H1 (cell line): ENCODE measurements around the gene SESN1. TPM values are rescaled to one million over a fixed set of nuclear protein-coding genes. Genes with fewer than 3 reads are reported as not detected.

Experiments used
- CTBP2 ChIP-seq: IDR thresholded peaks from 2 replicates; pipeline ENCODE4 v1.7.0; 2011; ENCODE audit warnings: borderline replicate concordance, mild to moderate bottlenecking, moderate library complexity, mixed read lengths, low read length; ENCODE audit not compliant: insufficient read depth, insufficient read length
- FOSL1 ChIP-seq: IDR thresholded peaks from 2 replicates; pipeline ENCODE4 v1.6.1; 2011; ENCODE audit warnings: mild to moderate bottlenecking, low read depth, low read length, moderate library complexity; ENCODE audit not compliant: insufficient read depth
- RBBP5 ChIP-seq: IDR thresholded peaks from 2 replicates; pipeline ENCODE4 v1.7.1; 2012; ENCODE audit warnings: low read depth, mild to moderate bottlenecking, inconsistent platforms, low read length, moderate library complexity, borderline replicate concordance
- SP4 ChIP-seq: IDR thresholded peaks from 2 replicates; pipeline ENCODE4 v1.6.1; 2012; ENCODE audit warnings: low read length, inconsistent platforms
- TCF12 ChIP-seq: IDR thresholded peaks from 2 replicates; pipeline ENCODE4 v1.6.1; 2011; ENCODE audit warnings: low read depth, mild to moderate bottlenecking, low read length
- polyA plus RNA-seq, 7 experiments: library from polyadenylated mRNA; depleted of rRNA in 3 of 7; stranded (reverse) in 5 of 7; unstranded in 2 of 7; fragments of >200 nt in 5 of 7; fragments of 200-250 nt in 2 of 7; gene quantifications; 1 replicate in 5 of 7; 2 replicates in 1 of 7; 4 replicates in 1 of 7; pipeline versions ENCODE4 v1.2.1 to v1.2.3, GENCODE V29; 2011 to 2013; ENCODE audit warnings: missing spikeins in 2 of 7, mixed read lengths in 2 of 7
- total RNA-seq: library from RNA; stranded (reverse); fragmentation: NEBNext Ultra II Directional; extraction: Animal tissue kit (Norgen Biotek cat#: 25700); gene quantifications from 2 replicates; pipeline ENCODE4 v1.2.1, GENCODE V29; 2021

Gene SESN1
- total and polyA plus RNA-seq, 2 of the 8 experiments (the other 6 are each of a cell fraction or from before 2014, with no cell fraction given) = 12.8 to 15.6 TPM

DNA sequence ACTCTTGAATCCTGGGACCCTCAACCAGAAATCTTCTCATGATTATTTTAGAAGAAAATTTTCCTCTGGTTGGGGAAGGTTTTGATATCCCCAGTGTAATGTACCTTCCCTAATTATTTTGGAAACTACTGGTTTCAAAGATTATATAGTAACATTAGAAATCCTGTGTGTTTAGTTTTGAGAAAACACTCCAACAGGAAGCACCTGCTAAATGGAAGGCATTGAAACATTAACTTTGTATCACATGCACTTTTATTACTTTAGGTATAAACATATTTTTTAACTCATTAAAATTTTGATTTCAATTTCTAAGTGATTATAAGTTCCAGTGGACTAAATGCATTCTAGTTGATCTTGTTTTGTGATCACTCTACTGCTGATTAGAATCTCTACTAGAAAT is 109.3 kb downstream of the SESN1 start (continued):
- TF ChIP-seq CTBP2 (no peak), TCF12 (no peak), SP4 (no peak), FOSL1 (no peak), RBBP5 (no peak)
